HG03521 (cell line): ENCODE results near the gene SLC23A3.

ENCODE experiments used
- ATAC-seq: cut with Tn5 transposase; IDR thresholded peaks from one replicate; pipeline ENCODE4 v1.9.1; 2021; ENCODE audit warnings: mild to moderate bottlenecking, moderate library complexity; ENCODE audit not compliant: unreplicated experiment

SLC23A3 gene, protein sequence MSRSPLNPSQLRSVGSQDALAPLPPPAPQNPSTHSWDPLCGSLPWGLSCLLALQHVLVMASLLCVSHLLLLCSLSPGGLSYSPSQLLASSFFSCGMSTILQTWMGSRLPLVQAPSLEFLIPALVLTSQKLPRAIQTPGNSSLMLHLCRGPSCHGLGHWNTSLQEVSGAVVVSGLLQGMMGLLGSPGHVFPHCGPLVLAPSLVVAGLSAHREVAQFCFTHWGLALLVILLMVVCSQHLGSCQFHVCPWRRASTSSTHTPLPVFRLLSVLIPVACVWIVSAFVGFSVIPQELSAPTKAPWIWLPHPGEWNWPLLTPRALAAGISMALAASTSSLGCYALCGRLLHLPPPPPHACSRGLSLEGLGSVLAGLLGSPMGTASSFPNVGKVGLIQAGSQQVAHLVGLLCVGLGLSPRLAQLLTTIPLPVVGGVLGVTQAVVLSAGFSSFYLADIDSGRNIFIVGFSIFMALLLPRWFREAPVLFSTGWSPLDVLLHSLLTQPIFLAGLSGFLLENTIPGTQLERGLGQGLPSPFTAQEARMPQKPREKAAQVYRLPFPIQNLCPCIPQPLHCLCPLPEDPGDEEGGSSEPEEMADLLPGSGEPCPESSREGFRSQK

DNA sequence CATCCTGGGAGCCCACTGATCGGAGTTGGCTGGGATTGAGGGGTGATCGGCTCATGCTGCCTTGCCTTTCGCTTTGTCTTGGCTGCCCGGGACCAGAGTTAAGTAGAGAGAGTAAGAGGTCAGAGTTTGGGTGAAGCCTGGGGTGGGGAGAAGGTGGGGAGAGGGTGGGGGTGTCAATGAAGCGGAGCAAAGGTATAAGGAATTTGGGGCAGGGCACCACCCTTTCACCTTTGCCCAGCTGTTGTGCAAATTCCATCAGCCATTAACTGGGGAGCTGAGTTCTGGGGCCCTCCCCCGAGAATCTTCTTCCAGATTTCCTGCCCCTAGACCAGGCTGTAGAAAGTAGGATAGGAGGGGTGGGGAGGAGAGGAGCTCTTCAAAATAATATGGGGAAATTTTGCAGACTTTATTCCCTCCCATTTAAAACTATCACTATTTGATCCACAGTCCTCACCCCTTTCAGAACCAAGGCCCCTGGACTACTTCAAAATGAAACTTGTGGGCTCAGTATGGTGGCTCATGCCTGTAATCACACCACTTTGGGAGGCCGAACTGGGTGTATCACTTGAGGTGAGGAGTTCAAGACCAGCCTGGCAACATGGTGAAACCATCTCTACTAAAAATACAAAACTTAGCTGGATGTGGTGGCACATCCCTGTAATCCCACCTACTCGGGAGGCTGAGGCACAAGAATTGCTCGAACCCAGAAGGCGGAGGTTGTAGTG is at the start of gene SLC23A3:
Gene SLC23A3 (minus strand): TSS at position 100 of the 725 bp plus-strand sequence. CDS start 45 bp downstream, at position 55.
- ATAC-seq: no peak

DNA sequence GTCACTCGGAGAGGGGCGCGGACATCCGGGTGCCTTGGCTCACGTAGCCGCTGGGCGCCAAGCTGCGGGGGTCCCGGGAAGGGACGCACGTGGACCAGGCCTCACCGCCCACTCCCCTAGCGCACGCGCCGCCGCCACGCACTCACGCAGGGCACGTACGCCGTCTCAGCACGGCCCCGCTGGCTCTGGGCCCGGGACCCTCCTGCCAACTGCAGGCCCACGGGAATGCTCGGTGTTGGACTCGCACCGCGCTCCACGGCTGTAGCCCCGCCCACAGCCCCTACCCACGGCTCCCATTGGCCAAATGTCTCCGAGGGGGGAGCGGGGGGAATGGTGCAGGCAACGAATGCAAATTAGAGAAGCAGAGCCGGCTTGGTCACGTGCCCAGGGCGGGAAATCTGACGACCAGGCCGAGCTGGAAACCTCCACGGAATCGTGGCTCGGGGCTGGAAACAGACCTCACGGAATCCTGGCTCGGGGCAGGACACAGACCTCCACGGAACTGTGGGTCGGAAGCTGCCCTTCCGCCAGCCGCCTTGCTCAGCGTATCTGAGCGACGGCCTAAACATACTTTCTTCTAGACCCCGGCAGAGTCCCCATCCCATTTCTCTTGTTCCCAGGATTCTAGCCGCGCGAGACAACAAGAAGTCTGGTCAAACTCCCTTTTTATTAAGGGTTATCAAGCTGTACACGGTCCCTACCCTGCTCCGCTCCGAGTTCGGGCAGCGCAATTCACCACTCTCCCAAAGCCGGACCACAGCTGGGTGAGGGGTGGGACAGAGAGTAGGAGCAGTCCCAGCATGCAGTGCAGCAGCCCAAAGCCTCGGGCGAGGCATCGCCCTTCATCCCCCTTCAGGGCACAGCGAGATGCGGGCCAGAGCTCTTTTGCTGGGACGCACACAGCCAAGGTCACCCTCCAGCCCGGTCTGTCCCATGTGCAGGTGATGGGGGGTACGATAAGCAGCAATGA is 49.2 kb upstream of the SLC23A3 start, which contains the start of gene ABCB6:
Gene ABCB6 (minus strand): TSS at position 227 of the 970 bp plus-strand sequence. CDS start 285 bp downstream, outside the sequence.
- ATAC-seq: peak; percentile 68

DNA sequence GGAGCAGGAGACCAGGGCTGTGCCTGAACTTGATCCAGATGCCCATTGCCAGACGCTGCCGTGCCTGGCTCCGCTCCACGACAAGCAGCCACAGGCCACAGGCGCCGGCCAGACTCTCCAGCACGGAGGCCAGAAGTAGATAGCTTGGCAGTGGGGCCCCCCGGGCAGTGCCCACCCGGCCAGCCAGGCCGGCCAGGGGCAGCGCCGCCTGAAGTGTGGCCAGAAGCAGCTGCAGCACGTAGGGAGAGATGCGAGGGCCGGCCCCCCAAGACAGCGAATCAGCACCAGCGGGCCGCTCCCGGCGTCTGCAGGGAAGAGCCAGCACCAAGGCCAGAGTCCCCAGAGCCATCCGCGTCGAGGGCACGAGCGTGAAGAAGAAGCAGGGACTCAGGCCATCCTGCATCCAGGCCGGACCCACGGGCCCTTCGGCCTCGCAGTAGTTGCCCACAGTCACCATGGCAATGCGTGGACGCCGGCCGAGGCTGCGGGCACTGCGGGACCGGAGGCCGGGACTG is 48.4 kb upstream of the SLC23A3 start:
- ATAC-seq: peak; percentile 24

DNA sequence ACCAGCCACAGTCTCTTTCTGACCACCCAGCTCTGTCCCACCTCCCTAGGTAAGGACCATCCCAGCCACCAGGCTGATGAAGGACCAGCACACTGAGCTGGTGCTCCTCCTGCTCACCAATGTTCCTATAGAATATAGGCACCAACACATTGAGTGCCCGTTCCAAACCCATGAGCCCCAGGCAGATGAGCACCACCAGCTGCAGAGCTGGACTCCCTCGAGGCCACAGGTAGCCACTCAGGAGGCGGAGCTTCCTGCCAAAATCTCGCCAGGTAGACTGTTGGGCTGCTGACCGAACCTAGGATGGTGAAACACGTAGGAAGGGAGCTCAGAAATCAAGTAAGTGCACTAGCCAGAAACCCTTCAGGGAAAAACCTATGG is 46.7 kb upstream of the SLC23A3 start:
- ATAC-seq: no peak

DNA sequence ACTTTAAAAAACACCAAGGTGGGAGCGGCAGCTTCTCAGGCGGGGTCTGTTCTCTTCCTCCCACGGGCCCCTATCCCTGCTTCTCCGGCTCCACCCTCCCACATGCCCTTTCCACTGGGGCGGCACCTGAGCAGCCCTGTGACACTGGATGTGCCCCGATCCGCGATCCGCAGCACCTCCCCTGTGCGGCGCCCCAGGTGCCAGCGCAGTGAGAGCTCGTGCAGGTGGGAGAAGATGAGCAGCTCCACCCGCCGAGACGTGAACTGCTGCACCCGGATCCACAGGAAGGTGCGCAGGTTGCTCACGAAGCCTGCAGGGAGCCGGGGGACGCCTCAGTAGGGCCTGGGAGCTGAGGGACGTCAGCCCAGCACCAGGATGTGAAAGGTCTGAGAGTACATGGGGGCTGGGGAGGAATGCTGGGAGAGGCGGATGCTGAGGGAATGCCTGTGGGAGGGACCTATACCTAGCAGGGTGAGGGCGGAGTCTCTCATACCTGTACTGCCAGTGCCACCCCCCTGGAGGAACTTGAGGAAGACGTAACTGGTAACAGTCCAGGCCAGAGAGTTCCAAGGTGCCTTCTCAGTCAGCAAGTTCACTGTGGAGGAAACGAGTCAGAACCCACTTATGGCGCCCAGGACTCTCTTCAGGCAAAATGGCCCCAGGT is 46.2 kb upstream of the SLC23A3 start:
- ATAC-seq: no peak

DNA sequence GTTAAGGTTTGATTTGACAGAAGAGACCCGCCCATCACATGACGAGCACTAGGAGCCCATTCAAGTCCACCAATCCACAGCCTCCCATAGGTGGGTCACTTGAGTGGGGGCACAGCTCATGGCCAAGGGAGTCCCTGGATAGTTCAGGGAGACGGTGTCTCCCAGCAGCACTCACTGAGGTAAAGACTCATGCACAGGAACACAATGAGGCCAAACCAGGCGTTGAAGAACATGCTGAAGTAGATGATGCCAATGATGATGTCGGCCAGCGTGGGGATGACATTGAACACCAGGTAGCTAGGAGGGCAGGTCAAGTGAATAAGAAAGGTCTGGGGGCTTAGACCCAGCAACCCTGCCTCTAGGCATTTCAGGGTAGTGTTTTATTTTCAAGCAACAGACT is 45.0 kb upstream of the SLC23A3 start:
- ATAC-seq: no peak

DNA sequence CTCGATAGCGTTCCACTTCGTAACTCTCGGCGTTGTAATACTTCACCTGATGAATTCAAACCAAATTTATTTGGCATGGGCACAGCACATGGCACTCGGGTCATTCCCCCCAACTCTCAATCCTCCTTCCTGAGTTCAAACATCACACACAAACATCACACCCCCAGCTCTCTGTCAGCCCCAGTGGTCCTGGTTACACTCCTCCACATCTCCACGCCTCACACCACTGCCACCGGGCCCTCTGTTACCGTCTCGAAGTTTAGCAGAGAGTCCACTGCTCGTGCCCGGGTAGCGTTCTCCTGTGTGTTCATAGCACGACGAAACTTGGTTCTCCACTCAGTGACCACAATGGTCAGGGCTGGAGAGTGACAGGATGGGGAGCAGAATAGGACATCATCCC is 44.3 kb upstream of the SLC23A3 start:
- ATAC-seq: no peak

DNA sequence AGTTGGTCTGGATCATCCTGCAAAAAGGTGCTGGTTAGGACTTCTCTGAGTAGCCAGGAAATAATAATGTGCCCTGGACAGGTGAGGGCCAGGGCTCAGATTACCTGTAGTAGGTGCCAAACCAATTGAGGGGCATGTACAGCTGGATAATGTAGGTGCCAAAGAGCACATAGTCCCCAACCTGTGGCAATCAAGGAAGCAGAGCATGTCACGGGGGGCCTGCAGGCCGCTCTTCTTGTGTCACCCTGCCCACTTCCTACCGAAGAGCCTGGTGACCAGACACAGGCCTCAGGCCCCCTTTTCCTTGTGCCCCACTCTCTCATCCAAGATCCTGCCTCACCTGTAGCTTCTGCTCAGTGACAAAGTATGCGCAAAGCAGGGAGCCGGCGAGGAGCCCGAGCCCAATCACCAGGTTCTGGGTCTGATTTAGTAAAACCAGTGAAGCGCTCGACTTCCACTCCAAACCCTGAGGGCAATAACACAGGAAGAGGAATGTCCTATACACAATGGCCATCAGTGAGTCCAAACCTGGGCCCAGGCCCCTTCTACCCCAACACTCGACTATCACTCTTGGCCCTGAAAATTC is 43.8 kb upstream of the SLC23A3 start:
- no peak for ATAC-seq

DNA sequence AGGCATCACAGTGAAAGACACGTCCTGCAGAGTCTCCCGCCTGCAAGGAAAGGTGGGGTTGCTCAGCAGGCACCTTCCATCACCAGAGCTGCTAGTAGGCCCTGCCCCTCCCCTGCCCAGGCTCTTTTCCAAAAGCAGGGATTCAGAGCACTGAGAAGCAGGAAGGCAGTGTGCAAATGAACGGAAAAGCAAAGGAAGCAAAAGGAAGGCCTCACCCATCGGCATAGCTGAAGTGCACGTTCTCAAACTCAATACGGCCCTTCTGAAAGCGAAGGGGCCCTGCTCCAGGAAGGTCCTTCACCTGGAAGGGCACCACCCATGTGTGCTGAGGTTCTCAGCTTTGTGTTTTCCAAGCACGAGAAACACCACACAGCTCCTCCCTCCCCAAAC is 43.2 kb upstream of the SLC23A3 start:
- no peak for ATAC-seq

DNA sequence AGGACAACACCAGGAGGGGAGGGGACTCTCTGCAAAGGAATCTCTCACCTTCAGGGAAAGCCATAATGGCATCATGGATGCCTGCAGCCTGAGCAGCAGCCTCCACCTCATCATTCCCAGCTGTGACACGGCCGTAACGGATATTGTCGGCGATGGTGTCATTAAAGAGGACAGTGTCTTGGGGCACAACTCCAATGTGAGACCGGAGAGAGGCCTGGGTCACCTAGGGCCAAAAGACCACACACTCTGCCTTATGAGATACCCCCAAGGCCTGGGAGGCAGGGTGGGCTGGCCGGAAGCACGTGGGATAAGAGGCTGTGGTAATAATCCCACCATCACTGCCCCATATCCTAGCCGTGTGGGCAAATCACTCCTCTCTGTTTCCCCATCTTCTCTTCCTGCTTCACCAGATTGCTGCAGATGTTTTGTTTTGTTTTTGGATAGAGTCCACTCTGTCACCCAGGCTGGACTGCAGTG is 41.1 kb upstream of the SLC23A3 start:
- no peak for ATAC-seq

DNA sequence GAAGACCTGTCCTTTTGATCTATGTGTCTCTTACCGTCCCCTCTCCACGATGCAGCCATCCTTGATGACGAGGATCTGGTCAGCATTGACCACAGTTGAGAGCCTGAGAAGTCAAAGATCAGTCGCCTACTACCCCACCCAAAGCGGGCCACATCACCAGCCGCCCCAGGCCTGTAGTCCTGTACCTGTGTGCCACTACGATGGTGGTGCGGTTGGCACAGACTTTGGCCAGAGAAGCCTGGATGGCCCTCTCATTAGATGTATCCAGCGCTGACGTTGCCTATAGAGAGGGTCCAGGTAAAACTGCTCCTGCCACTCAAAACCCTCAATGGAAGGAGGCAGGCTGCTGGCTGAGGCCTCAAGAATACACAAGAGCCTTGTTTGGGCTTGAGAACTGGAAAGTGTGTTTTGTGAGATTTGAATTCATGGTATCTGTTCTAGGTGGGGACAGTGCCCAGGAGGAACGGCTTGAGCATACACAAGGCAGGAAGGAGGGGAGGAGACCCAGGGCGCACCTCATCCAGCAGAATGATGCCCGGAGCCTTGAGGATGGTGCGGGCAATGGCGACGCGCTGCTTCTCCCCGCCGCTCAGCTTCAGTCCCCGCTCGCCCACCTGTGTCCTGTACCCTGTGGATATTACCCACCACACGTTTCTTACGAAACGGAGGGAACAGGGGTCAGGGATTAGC is 40.5 kb upstream of the SLC23A3 start:
- no peak for ATAC-seq

DNA sequence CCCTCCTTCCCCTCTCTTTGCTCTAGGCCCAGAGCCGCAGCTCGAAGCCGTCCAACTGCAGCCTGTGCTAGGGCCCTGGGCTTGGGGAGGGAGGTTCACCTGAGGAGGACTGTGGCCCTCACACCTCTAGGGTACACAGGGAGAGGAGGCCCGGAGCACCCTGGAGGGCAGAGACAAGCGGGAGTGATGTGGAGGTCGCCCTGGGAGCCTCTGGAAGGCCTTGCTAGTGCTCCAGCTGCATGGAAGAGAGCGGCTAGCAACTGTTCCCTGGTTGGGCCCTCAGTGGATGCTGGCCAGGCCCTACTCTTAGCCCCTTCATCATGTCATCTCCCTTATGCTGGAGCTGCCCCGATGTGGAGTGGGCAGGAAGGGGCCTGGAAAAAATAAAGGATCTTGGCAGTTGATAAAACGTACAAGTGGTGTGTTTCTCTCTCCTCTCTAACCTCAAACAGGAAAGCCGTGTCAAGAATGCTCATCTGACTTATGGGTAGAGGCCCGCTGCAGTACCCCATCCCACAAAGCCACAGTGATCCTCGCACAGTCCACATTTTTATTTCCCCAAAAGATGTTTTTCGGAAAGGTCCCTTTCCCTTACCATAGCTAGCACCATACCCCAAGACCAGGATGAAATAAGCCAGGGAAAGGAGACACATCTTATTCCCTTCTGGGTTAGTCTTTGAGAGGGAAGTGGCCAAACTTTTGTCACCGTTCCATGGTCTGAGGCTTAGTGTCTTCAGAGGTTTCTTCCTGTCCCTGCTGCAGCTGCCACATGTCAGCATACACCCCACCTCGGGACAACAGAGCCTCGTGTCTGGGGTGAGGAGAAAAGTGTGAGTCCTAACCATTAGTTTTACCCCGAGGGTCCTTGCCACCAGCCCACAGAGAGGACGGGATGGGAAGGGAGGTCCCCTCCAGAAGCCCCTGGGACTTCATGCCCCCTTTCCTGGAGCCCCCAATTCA is 39.7 kb upstream of the SLC23A3 start:
- no peak for ATAC-seq

DNA sequence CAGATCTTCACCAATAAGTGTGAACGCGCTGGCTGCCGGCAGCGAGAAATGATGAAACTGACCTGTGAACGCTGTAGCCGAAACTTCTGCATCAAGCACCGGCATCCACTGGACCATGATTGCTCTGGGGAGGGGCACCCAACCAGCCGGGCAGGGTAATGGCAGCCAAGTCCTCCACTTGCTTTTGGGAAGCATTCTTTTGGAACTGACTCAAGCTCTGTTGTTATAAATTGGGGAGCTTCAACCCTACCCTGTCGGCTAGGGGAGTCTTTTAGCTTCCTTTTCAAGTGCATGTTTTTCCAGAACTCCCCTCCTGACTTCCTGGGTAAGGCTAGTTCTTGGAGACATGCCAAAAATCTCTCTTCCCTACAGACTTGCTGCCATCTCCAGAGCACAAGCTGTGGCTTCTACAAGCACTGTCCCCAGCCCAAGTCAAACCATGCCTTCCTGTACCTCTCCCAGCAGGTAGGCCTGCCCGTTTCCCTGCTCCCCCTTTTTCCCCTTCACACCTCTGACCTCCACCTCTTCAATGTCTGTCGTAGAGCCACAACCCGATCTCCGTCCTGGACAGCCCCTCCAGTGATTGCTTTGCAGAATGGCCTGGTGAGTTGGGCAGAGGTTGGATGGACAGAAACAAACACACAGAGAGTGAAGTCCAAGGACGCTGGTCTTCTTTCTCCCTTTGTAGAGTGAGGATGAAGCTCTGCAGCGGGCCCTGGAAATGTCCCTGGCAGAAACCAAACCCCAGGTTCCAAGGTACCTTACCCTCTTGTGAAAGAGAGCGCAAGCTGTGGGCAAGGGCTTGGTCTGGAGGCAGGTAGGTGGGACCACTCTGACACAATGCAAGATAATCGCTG is 38.3 kb upstream of the SLC23A3 start:
- no peak for ATAC-seq

DNA sequence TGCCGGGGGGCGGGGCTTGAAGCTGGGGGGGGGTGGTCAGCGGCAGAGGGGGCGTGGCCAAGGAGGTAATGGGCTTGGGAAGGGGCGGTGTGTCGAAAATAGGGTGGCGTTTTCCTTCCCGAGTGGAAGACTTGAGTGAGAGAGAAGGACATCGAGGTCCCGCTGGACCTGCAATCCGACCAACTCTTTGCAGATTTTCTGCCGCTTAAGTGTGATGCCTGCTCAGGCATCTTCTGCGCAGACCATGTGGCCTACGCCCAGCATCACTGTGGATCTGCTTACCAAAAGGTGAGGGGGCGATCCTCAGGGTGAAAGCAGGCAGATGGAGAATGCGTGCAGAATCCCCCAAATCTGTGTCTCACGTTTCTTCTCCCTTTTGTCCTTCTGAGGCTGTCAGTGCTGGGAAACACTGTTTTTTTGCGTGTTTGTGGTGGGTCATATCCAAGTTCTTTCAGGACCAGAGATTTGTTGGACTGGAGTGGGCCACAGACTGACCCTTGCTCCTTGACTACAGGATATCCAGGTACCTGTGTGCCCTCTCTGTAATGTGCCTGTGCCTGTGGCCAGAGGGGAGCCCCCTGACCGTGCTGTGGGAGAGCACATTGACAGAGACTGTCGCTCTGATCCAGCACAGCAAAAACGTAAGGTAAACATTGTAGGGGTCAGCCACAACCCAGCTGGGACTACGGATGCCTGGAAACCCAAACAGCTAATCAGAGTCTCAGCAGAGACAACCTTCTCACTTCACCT is 37.5 kb upstream of the SLC23A3 start:
- ATAC-seq: no peak

DNA sequence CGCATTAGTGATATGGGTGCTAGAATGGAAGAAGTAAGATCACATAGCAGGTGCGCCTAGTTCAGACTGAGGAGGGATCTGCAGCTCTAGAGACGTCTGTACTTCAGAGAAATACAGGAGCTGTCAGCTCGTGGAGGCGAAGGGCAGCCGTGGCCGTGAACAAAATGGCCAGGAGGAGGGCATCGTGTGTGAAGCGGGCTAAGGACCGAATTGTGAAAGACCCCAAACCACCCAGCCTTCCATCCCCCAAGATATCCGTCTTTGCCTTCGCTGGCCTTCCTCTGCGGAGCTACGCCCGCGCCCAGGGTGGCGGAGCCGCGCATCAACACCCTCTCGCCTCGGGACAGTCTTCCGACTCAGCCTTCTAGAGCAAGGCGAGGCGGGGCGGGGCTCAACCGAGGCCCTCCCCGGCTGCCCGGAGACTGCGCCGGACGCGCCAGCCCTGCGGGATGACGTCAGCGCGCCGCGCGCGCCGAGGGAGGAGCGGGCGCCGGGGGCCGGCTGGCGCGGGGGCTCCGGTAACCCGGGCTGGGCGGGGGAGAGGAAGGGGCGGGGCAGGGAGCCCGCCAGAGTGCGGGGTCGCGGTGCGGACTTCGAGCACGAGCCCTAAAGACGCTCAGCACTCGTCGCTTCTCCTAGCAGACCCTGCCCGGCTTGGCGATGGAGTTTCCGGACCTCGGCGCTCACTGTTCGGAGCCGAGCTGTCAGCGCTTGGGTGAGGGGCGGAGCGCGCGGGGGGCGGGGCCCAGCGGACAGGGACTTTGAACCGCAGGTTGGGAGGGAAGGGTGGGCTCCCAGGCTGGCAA is 36.7 kb upstream of the SLC23A3 start, which contains the start of gene ZFAND2B:
Gene ZFAND2B (plus strand): TSS at position 455 of the 806 bp plus-strand sequence. CDS start 206 bp downstream, at position 661.
- ATAC-seq: peak; percentile 97
